ENCODE measurements around the gene DUSP28.
"Not testable (repeated sequence)": the region's sequence is repeated elsewhere in the genome, so short reads cannot be mapped to it uniquely, and the experiment has no call there.

The DUSP28 gene

GRCh38 chr2:240560084-240560479, at the start of gene DUSP28:
DUSP28 (plus strand) TSS chr2:240560357; CDS start chr2:240560685, 328 bp downstream.
- DNase-seq, result peak; percentile 94 to 95

- DNase-seq, result no peak
These were observed 49.5 kb upstream of the DUSP28 start for GRCh38 chr2:240510513-240511210.

- peak in 1 of 2 donors; percentile 10 for DNase-seq
These were observed 48.6 kb upstream of the DUSP28 start for GRCh38 chr2:240511351-240512108.

GRCh38 chr2:240512109-240512485, 48.1 kb upstream of the DUSP28 start:
- DNase-seq, result no peak

GRCh38 chr2:240512666-240513535, 47.3 kb upstream of the DUSP28 start:
- no peak for DNase-seq

- peak; percentile 96 for DNase-seq
These were observed 46.4 kb upstream of the DUSP28 start for GRCh38 chr2:240513549-240514287.

- no peak for DNase-seq
These were observed 45.5 kb upstream of the DUSP28 start for GRCh38 chr2:240514631-240515030.

GRCh38 chr2:240517342-240517741, 42.8 kb upstream of the DUSP28 start:
- DNase-seq, result no peak

- DNase-seq, result no peak
These were observed 41.2 kb upstream of the DUSP28 start for GRCh38 chr2:240518981-240519380.

- DNase-seq, result no peak
These were observed 40.6 kb upstream of the DUSP28 start for GRCh38 chr2:240519396-240520129.

- DNase-seq, result no peak
These were observed 39.8 kb upstream of the DUSP28 start for GRCh38 chr2:240520130-240520973.

- no peak for DNase-seq
These were observed 39.2 kb upstream of the DUSP28 start for GRCh38 chr2:240520974-240521350.

- DNase-seq, result not testable (repeated sequence)
These were observed 38.3 kb upstream of the DUSP28 start for GRCh38 chr2:240521885-240522284.

- DNase-seq, result no peak
These were observed 37.8 kb upstream of the DUSP28 start for GRCh38 chr2:240522406-240522805.

GRCh38 chr2:240523451-240524281, 36.5 kb upstream of the DUSP28 start:
- no peak for DNase-seq

- no peak for DNase-seq
These were observed 35.0 kb upstream of the DUSP28 start for GRCh38 chr2:240524963-240525718.

GRCh38 chr2:240525802-240526201, 34.4 kb upstream of the DUSP28 start:
- no peak for DNase-seq

GRCh38 chr2:240526521-240526920, 33.6 kb upstream of the DUSP28 start:
- no peak for DNase-seq

GRCh38 chr2:240527153-240527750, 32.9 kb upstream of the DUSP28 start:
- DNase-seq, result no peak
